Endodermal cell (in vitro differentiated cells): ENCODE results near the gene AOC3. TPM values are rescaled to one million over a fixed set of nuclear protein-coding genes. Genes with fewer than 3 reads are reported as not detected.
"Not testable (repeated sequence)": the region's sequence is repeated elsewhere in the genome, so short reads cannot be mapped to it uniquely, and the experiment has no call there.

ENCODE experiments used
- DNase-seq: peaks from one replicate; pipeline ENCODE4 v3.0.0-alpha.2; 2017
- H3K27ac ChIP-seq: 2 replicates; pipeline ENCODE4 v1.5.1; 2013; ENCODE audit warnings: mild to moderate bottlenecking, low read depth, low read length, moderate library complexity
- H3K27me3 ChIP-seq: 2 replicates; pipeline ENCODE4 v1.6.1; 2013; ENCODE audit warnings: mild to moderate bottlenecking, low read length, moderate library complexity; ENCODE audit not compliant: insufficient read depth, control insufficient read depth, poor library complexity, severe bottlenecking
- H3K36me3 ChIP-seq: 2 replicates; pipeline ENCODE4 v1.7.0; 2013; ENCODE audit warnings: mild to moderate bottlenecking, low read length, moderate library complexity; ENCODE audit not compliant: control insufficient read depth, insufficient read depth
- H3K4me1 ChIP-seq: one replicate; pipeline ENCODE4 v1.7.0; 2013; ENCODE audit warnings: low read length; ENCODE audit not compliant: control insufficient read depth, insufficient read depth
- H3K4me3 ChIP-seq: 2 replicates; pipeline ENCODE4 v1.5.1; 2013; ENCODE audit warnings: mild to moderate bottlenecking, low read length, moderate library complexity
- H3K9ac ChIP-seq: 2 replicates; pipeline ENCODE4 v1.6.1; 2013; ENCODE audit warnings: mild to moderate bottlenecking, low read length, moderate library complexity; ENCODE audit not compliant: poor library complexity, severe bottlenecking; ENCODE audit errors: extremely low read depth
- H3K9me3 ChIP-seq: 2 replicates; pipeline ENCODE4 v1.6.1; 2013; ENCODE audit warnings: mild to moderate bottlenecking, low read length, moderate library complexity; ENCODE audit not compliant: control insufficient read depth
- H3K27ac Mint-ChIP-seq: 2 replicates; pipeline ENCODE4 v1.8.0; 2020; ENCODE audit warnings: mixed read lengths
- H3K27me3 Mint-ChIP-seq: 2 replicates; pipeline ENCODE4 v1.8.0; 2021; ENCODE audit warnings: mild to moderate bottlenecking, mixed read lengths; ENCODE audit not compliant: insufficient read depth
- H3K36me3 Mint-ChIP-seq: 2 replicates; pipeline ENCODE4 v1.8.0; 2020; ENCODE audit warnings: low read depth, mixed read lengths
- H3K4me1 Mint-ChIP-seq: 2 replicates; pipeline ENCODE4 v1.8.0; 2020; ENCODE audit warnings: mixed read lengths
- H3K4me3 Mint-ChIP-seq: 2 replicates; pipeline ENCODE4 v1.8.0; 2020; ENCODE audit warnings: mild to moderate bottlenecking, moderate library complexity, mixed read lengths
- H3K9me3 Mint-ChIP-seq: 2 replicates; pipeline ENCODE4 v1.8.0; 2020; ENCODE audit warnings: mild to moderate bottlenecking, mixed read lengths
- CTCF ChIP-seq: fragments of 200-600 bp; sonication (generic); conservative IDR thresholded peaks from 2 replicates; pipeline ENCODE4 v1.5.0; 2021; ENCODE audit warnings: antibody characterized with exemption, mild to moderate bottlenecking
- WGBS, 2 experiments: methylation state at CpG; one replicate each; pipeline versions ENCODE4 v1.1.5 to v1.1.7; 2013; ENCODE audit warnings: missing lambda C conversion rate in 2 of 2, mixed read lengths in 1 of 2; ENCODE audit not compliant: insufficient coverage in 1 of 2, insufficient read length in 1 of 2; 5-methylcytosine and 5-hydroxymethylcytosine counted together
- total RNA-seq, 2 donors: library from RNA; stranded (reverse); fragmentation: NEBNext Ultra II Directional in 1 of 2; extraction: Animal tissue kit (Norgen Biotek cat#: 25700) in 1 of 2; gene quantifications; 2 replicates in 1 of 2; 3 replicates in 1 of 2; pipeline ENCODE4 v1.2.1, GENCODE V29; 2021

Gene AOC3
- total RNA-seq, 2 donors from 2014 or later = 1.3 to 1.9 TPM

- no peaks in the 10 kb centered on the region for H3K27me3 ChIP-seq
- Mint-ChIP-seq H3K36me3 (no peaks in the 10 kb centered on the region), H3K4me1 (no peaks in the 10 kb centered on the region), H3K4me3 (no peak overlapping the region), H3K27me3 (peaks cover 15% of the 10 kb centered on the region), H3K27ac (no peak overlapping the region), H3K9me3 (no peaks in the 10 kb centered on the region)
- H3K36me3 ChIP-seq = no peaks in the 10 kb centered on the region
- H3K4me1 ChIP-seq = no peaks in the 10 kb centered on the region
- no peaks in the 10 kb centered on the region for H3K9me3 ChIP-seq
- no peak for DNase-seq
- no peak overlapping the region for H3K9ac ChIP-seq
- no peak overlapping the region for H3K4me3 ChIP-seq
- H3K27ac ChIP-seq = no peak overlapping the region
- no peak for TF ChIP-seq CTCF
- WGBS, 2 experiments = 89 to 93% methylated on average over 3 to 7 of the region's 7 CpGs
These were observed 33.0 kb downstream of the AOC3 start for GRCh38 chr17:42883802-42884558.

GRCh38 chr17:42885806-42886205 lies 34.8 kb downstream of the AOC3 start:
- H3K4me1 ChIP-seq, H3K27me3 ChIP-seq, H3K27me3 Mint-ChIP-seq, H3K36me3 ChIP-seq, H3K9me3 Mint-ChIP-seq, DNase-seq, H3K9ac ChIP-seq, H3K9me3 ChIP-seq, H3K36me3 Mint-ChIP-seq, H3K27ac Mint-ChIP-seq, H3K4me1 Mint-ChIP-seq, H3K4me3 ChIP-seq, H3K27ac ChIP-seq, H3K4me3 Mint-ChIP-seq: not testable (repeated sequence)
- WGBS, 2 experiments = 86 to 100% methylated on average over 2 to 3 of the region's 3 CpGs

GRCh38 chr17:42886283-42887176 lies 35.5 kb downstream of the AOC3 start:
- Mint-ChIP-seq H3K27me3 (peaks cover 1% of the 10 kb centered on the region), H3K4me3 (no peak overlapping the region)
- TF ChIP-seq CTCF = no peak

More at GRCh38 chr17:42886283-42887176, 35.5 kb downstream of the AOC3 start:
- Histone ChIP-seq H3K36me3 (no peaks in the 10 kb centered on the region), H3K9ac (no peak overlapping the region), H3K9me3 (no peaks in the 10 kb centered on the region), H3K27ac (no peak overlapping the region), H3K4me3 (no peak overlapping the region), H3K4me1 (peaks cover 2% of the 10 kb centered on the region), H3K27me3 (no peaks in the 10 kb centered on the region)
- no peaks in the 10 kb centered on the region for H3K9me3 Mint-ChIP-seq
- DNase-seq = no peak
- no peak overlapping the region for H3K27ac Mint-ChIP-seq
- 90 to 93% methylated on average over 7 to 14 of the region's 15 CpGs for WGBS, 2 experiments
- H3K36me3 Mint-ChIP-seq = no peaks in the 10 kb centered on the region
- H3K4me1 Mint-ChIP-seq = peaks cover 4% of the 10 kb centered on the region
